ENCODE data around the gene RAX2.

DNA sequence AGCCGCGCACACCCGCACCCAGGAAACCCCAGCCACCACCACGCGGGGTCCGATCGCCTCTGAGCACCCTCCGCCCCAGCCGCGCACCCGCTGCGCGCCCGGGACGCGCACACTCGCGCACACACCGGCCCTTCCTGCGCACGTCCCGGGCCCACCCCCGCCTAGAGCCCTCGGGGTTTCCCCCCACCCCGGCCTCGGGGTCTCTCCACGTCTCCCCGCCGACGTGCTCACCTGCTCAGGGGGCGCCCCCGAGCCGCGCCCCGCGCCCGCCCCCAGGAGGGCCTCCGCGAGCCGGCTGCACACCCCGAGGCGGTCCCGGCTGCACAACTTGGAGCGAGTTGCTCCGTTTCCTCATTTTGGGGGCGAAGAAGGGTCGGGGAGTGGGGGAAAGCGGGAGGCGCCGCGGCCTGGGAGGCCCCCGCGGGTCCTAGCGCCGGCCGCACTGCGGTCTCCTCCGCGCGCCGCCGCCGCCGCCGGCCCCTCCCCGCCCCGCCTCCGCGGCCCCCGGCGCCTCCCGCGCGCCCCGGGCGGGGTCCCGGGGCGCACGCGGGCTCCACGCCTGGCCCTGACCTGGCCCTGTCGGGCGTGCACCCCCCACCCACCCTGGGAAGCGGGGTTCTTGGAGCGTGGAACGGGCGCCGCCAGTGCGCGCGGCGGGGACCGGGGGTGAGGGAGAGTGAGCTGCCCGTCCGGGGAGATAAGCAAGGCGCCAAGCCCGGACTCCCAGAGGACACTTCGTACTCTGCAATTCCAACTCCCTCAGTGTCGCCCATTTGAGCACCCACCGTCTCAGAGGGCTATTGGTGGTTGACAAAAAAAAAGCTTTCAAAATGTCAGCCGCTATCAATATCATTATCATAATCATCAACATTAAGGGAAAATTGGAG, 14.2 kb upstream of the RAX2 start, which contains the start of gene MATK:
- TF ChIP-seq, protein P1, sequence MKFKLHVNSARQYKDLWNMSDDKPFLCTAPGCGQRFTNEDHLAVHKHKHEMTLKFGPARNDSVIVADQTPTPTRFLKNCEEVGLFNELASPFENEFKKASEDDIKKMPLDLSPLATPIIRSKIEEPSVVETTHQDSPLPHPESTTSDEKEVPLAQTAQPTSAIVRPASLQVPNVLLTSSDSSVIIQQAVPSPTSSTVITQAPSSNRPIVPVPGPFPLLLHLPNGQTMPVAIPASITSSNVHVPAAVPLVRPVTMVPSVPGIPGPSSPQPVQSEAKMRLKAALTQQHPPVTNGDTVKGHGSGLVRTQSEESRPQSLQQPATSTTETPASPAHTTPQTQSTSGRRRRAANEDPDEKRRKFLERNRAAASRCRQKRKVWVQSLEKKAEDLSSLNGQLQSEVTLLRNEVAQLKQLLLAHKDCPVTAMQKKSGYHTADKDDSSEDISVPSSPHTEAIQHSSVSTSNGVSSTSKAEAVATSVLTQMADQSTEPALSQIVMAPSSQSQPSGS (IDR thresholded peaks at IDR 0.05; ENCODE audit: low read length) = no peak
- TF ChIP-seq BRCA1 (IDR thresholded peaks at IDR 0.05; ENCODE audit: low read depth, low read length) = no peak
- no peak for TF ChIP-seq CBX5 (IDR thresholded peaks at IDR 0.05; ENCODE audit: low read depth, low read length)
- TF ChIP-seq POLR2AphosphoS5 (IDR thresholded peaks at IDR 0.05; ENCODE audit: low read depth, low read length) = no peak
- TF ChIP-seq, protein P2, sequence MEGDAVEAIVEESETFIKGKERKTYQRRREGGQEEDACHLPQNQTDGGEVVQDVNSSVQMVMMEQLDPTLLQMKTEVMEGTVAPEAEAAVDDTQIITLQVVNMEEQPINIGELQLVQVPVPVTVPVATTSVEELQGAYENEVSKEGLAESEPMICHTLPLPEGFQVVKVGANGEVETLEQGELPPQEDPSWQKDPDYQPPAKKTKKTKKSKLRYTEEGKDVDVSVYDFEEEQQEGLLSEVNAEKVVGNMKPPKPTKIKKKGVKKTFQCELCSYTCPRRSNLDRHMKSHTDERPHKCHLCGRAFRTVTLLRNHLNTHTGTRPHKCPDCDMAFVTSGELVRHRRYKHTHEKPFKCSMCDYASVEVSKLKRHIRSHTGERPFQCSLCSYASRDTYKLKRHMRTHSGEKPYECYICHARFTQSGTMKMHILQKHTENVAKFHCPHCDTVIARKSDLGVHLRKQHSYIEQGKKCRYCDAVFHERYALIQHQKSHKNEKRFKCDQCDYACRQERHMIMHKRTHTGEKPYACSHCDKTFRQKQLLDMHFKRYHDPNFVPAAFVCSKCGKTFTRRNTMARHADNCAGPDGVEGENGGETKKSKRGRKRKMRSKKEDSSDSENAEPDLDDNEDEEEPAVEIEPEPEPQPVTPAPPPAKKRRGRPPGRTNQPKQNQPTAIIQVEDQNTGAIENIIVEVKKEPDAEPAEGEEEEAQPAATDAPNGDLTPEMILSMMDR (IDR thresholded peaks at IDR 0.05; ENCODE audit: control extremely low read depth in 1 of 3, insufficient read depth in 1 of 3, low read depth in 1 of 3, low read length in 3 of 3) = no peak
